Sigmoid colon (tissue), 7 donors: ENCODE measurements around the gene C1orf232. TPM values are rescaled to one million over a fixed set of nuclear protein-coding genes. Genes with fewer than 3 reads are reported as not detected.

Source experiments
- DNase-seq: peaks from one replicate; pipeline ENCODE4 v3.0.0-alpha.2; 2019
- H3K27ac ChIP-seq, 4 donors: fragments of 200-600 bp; sonication (generic); one replicate each; pipeline ENCODE4 v1.5.1; 2016 to 2019; ENCODE audit warnings: mild to moderate bottlenecking in 1 of 4
- H3K27me3 ChIP-seq, 3 donors: fragments of 200-600 bp; sonication (generic); one replicate each; pipeline ENCODE4 v1.5.1; 2019; ENCODE audit warnings: mild to moderate bottlenecking in 1 of 3
- H3K36me3 ChIP-seq, 4 donors: fragments of 200-600 bp; sonication (generic); one replicate each; pipeline ENCODE4 v1.5.1; 2016 to 2019
- H3K4me1 ChIP-seq, 4 donors: fragments of 200-600 bp; sonication (generic); one replicate each; pipeline ENCODE4 v1.5.1; 2017 to 2019
- H3K4me3 ChIP-seq, 4 donors: fragments of 200-600 bp; sonication (generic); one replicate each; pipeline ENCODE4 v1.5.1; 2017 to 2019; ENCODE audit warnings: mild to moderate bottlenecking in 2 of 4, moderate library complexity in 1 of 4
- H3K9me3 ChIP-seq, 4 donors: fragments of 200-600 bp in 3 of 4; sonication (generic) in 3 of 4; one replicate each; pipeline versions ENCODE4 v1.5.1 to v1.6.1; 2013 to 2019
- EP300 ChIP-seq, 4 donors: sonication (generic); formaldehyde crosslinking; IDR thresholded peaks; one replicate each; pipeline ENCODE4 v1.6.1; 2017; ENCODE audit warnings: antibody characterized with exemption in 4 of 4
- POLR2A ChIP-seq, 2 donors: fragments of 450-650 bp; IDR thresholded peaks; one replicate each; pipeline ENCODE4 v1.6.1; 2016; ENCODE audit warnings: antibody characterized with exemption in 2 of 2, mild to moderate bottlenecking in 2 of 2, moderate library complexity in 2 of 2
- POLR2AphosphoS5 ChIP-seq, 4 donors: sonication (generic); formaldehyde crosslinking; IDR thresholded peaks; one replicate each; pipeline ENCODE4 v1.6.1; 2017; ENCODE audit warnings: antibody characterized with exemption in 4 of 4
- WGBS, 2 donors: extraction: QIAGEN DNeasy Blood & Tissue Kit; methylation state at CpG; one replicate each; pipeline ENCODE4 v1.1.7; 2013; 5-methylcytosine and 5-hydroxymethylcytosine counted together
- intact Hi-C: fragments of 100-400 bp; cut with DNase I; formaldehyde crosslinking; loops from one replicate; pipeline ENCODE4 v1.15.1; 2023
- polyA plus RNA-seq, 3 donors: library from polyadenylated mRNA; stranded (reverse); fragments of 200-250 nt; gene quantifications; one replicate each; pipeline ENCODE4 v1.2.3, GENCODE V29; 2013
- total RNA-seq, 4 donors: library from RNA; depleted of rRNA; stranded (reverse); fragments of >200 nt; gene quantifications; one replicate each; pipeline ENCODE4 v1.1.0, GENCODE V29; 2016
- TF ChIP-seq, protein P1 (sequence below), 4 experiments: fragments of 450-650 bp in 3 of 4; fragments of 200-600 bp in 1 of 4; IDR thresholded peaks; one replicate each; pipeline ENCODE4 v1.5.1; 2016 to 2019; ENCODE audit warnings: antibody characterized with exemption in 4 of 4, mild to moderate bottlenecking in 3 of 4, moderate library complexity in 2 of 4
- donor health status: healthy with polysubstance abuse.
- donor health status: Bipolar disorder and iron deficiency.
- donor health status: healthy.

Gene C1orf232
- total and polyA plus RNA-seq, 7 donors = not detected

DNA sequence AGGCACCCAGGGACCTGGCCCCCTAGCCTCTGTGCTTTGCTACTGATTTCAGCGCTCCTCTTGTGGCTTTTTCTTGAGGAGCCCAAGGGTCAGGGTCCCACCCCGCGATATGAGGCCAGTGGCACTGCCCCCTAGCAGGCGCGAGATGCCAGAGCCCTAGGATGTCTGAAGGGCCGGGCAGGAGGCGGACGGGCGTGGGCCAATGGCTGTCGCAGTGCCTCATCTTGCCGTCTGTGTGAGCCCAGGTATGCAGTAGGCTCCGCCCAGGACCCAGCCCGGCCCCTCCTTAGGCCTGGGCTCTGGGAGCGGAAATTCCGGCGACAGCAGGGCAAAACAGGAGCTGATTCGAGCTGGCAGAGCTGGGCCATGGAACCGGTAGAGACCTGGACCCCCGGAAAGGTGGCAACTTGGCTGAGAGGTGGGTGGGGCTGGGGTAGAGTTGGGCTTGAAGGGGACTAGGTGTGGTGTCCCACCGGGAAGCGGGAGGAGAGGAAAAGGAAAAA, 8.5 kb upstream of the C1orf232 start, which contains the start of gene CNKSR1:
Gene CNKSR1, plus strand, starts transcription at position 310 of the 503 bp plus-strand sequence. Its CDS starts 57 bp downstream, at position 367.
- H3K4me3 ChIP-seq = no peak within 1 kb of the TSS
- intact Hi-C loops = no loop called here

DNA sequence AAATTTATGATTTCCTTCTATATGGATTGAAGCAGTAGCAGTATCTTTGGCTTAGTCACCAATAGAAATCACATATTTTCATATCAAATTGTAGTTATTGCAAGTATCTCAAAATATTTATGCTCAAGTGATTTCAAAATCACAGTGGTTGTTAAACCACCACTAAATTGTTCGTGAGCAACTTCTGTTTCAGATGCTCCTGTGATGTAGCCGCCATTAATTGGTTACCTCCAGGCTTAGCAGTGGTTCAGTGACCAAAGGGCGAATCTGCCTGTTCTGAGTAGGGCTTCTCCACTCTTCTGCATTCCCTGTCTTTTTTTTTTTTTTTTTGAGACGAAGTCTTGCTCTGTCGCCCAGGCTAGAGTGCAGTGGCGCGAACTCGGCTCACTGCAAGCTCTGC, 6.6 kb upstream of the C1orf232 start:
- Histone ChIP-seq H3K36me3 (peaks cover 0 to 10% (median 0%) of the 10 kb centered on the region in 4 donors), H3K27ac (no peak overlapping the region), H3K9me3 (no peaks in the 10 kb centered on the region), H3K4me3 (no peak overlapping the region), H3K27me3 (no peaks in the 10 kb centered on the region), H3K4me1 (peaks cover 0 to 12% (median 10%) of the 10 kb centered on the region in 4 donors)
- DNase-seq = no peak
- WGBS, 2 donors = 95 to 96% methylated on average over 8 of the region's 8 CpGs
- TF ChIP-seq, protein P1, sequence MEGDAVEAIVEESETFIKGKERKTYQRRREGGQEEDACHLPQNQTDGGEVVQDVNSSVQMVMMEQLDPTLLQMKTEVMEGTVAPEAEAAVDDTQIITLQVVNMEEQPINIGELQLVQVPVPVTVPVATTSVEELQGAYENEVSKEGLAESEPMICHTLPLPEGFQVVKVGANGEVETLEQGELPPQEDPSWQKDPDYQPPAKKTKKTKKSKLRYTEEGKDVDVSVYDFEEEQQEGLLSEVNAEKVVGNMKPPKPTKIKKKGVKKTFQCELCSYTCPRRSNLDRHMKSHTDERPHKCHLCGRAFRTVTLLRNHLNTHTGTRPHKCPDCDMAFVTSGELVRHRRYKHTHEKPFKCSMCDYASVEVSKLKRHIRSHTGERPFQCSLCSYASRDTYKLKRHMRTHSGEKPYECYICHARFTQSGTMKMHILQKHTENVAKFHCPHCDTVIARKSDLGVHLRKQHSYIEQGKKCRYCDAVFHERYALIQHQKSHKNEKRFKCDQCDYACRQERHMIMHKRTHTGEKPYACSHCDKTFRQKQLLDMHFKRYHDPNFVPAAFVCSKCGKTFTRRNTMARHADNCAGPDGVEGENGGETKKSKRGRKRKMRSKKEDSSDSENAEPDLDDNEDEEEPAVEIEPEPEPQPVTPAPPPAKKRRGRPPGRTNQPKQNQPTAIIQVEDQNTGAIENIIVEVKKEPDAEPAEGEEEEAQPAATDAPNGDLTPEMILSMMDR (IDR thresholded peaks at IDR 0.05) = no peak
- no peak for TF ChIP-seq POLR2AphosphoS5 (IDR thresholded peaks at IDR 0.05)
- no peak for TF ChIP-seq POLR2A (IDR thresholded peaks at IDR 0.05)
- TF ChIP-seq EP300 (IDR thresholded peaks at IDR 0.05) = no peak
- intact Hi-C loops = no loop called here

More for the DNA sequence above, 8.5 kb upstream of the C1orf232 start, which contains the start of gene CNKSR1:
- Histone ChIP-seq H3K27ac (no peak within 1 kb of the TSS), H3K9me3 (no peaks in the 10 kb centered on the region), H3K36me3 (no peaks in the 10 kb centered on the region), H3K4me1 (no peaks in the 10 kb centered on the region), H3K27me3 (no peaks in the 10 kb centered on the region)
- no peak for DNase-seq
- WGBS, 2 donors = 14 to 38% methylated on average over 21 of the region's 21 CpGs
- TF ChIP-seq EP300 (IDR thresholded peaks at IDR 0.05) (no peak), POLR2AphosphoS5 (IDR thresholded peaks at IDR 0.05) (no peak), POLR2A (IDR thresholded peaks at IDR 0.05) (peak in 1 of 2 donors; percentile 30)
- TF ChIP-seq, protein P1 (IDR thresholded peaks at IDR 0.05) = no peak

DNA sequence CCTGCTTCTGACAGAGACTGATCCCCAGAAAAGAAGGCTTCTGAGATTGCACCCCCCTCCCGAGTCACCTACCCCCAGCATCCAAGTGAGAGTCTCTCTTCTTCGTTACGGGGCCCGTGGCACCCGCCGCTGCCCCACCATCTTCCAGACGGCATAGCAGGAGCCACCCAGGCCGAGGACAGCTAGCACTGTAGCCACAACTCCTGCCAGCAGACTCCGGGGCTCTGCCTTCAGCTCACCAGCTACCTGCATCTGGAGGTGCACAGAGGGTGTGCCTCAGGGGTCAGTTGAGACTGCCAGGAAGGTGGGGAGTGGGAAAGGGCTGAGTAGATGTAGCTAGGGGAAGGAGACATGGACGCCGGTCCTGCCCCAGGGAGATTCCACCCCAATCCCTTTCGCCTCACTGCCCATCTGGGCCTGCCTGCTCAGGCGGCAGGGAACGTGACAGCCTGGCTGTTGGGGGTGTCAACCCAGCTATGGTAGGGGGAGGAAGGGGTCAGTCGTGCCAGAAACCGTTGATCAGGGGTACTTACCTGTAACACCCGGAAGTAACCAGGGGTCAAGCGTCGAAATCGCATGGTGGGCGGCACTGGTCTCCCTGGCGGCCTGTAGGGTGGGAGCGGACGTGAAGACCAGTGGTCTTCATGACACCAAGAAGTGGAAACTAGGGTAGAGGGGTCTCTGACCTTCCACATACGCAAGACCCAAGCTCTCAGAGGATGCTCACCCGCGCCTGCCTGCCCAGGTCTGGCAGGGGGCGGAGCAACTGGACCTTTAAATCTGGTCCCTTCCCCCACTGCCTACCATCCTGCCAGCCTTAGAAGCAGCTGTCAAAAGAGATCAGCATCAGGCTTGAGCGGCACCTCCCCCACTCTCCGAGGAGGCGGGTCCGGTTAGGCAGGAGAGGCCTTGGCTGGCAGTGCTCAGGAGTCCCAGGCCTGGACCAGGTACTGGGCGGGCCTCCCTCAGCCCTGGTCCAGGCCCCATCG, 2.6 kb upstream of the C1orf232 start, which contains the start of gene ZNF593OS:
Gene ZNF593OS, minus strand, starts transcription at position 749 of the 989 bp plus-strand sequence. Its CDS starts 171 bp downstream, at position 578.
- Histone ChIP-seq H3K4me3 (peak within 1 kb of the TSS in 3 of 4 donors; percentile 84 to 93 (median 86)), H3K36me3 (peaks cover 0 to 10% (median 0%) of the 10 kb centered on the region in 4 donors), H3K27me3 (no peaks in the 10 kb centered on the region), H3K27ac (no peak within 1 kb of the TSS), H3K9me3 (no peaks in the 10 kb centered on the region), H3K4me1 (peaks cover 0 to 21% (median 14%) of the 10 kb centered on the region in 4 donors)
- TF ChIP-seq POLR2AphosphoS5 (IDR thresholded peaks at IDR 0.05) (no peak), EP300 (IDR thresholded peaks at IDR 0.05) (no peak), POLR2A (IDR thresholded peaks at IDR 0.05) (no peak)
- TF ChIP-seq, protein P1 (IDR thresholded peaks at IDR 0.05) = no peak
- intact Hi-C loops = no loop called here
- no peak for DNase-seq
- WGBS, 2 donors = 94 to 96% methylated on average over 34 of the region's 34 CpGs

DNA sequence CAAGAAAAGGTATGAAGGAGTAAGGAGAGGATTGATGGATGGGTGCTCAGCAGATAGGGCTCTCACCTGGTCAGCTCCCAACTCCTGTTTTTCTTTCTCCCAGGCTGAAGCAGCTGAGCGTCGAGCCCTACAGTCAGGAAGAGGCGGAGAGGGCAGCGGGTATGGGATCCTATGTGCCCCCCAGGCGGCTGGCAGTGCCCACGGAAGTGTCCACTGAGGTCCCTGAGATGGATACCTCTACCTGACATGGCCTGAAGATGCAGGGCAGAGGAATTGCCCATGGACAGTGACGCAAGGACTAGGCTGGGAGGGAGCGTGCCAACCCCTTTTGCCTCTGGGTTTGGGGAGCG, 1.7 kb upstream of the C1orf232 start:
- H3K27ac ChIP-seq = peak overlapping the region in 3 of 4 donors; percentile 78 to 85 (median 82)
- 56 to 73% methylated on average over 9 of the region's 9 CpGs for WGBS, 2 donors
- DNase-seq = no peak
- H3K27me3 ChIP-seq = no peaks in the 10 kb centered on the region
- TF ChIP-seq POLR2A (IDR thresholded peaks at IDR 0.05) (no peak), EP300 (IDR thresholded peaks at IDR 0.05) (no peak), POLR2AphosphoS5 (IDR thresholded peaks at IDR 0.05) (no peak)
- TF ChIP-seq, protein P1 (IDR thresholded peaks at IDR 0.05) = no peak
- intact Hi-C loops = no loop called here
- H3K4me3 ChIP-seq = peak overlapping the region; percentile 84 to 93 (median 86)
- peaks cover 0 to 10% (median 0%) of the 10 kb centered on the region in 4 donors for H3K36me3 ChIP-seq
- H3K4me1 ChIP-seq = peaks cover 0 to 21% (median 14%) of the 10 kb centered on the region in 4 donors
- no peaks in the 10 kb centered on the region for H3K9me3 ChIP-seq
